ENCODE measurements around the gene H1-8. TPM values are rescaled to one million over a fixed set of nuclear protein-coding genes. Genes with fewer than 3 reads are reported as not detected.

H1-8 gene
- total and polyA plus RNA-seq, 11 donors: not detected

DNA sequence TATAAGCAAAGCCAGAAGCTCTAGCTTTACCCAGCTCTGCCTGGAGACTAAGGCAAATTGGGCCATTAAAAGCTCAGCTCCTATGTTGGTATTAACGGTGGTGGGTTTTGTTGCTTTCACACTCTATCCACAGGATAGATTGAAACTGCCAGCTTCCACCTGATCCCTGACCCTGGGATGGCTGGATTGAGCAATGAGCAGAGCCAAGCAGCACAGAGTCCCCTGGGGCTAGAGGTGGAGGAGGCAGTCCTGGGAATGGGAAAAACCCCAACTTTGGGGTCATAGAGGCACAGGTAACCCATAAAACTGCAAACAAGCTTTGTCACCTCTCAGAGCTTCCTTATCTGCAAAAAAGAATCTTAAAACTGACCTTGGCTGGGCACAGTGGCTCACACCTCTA is 7.9 kb upstream of the H1-8 start:
- WGBS, 4 donors: 87 to 100% (median 91%) methylated on average over 1 of the region's 1 CpG
- H3K36me3 ChIP-seq: no peaks in the 10 kb centered on the region
- H3K27ac ChIP-seq: no peak overlapping the region
- TF ChIP-seq, protein P1, sequence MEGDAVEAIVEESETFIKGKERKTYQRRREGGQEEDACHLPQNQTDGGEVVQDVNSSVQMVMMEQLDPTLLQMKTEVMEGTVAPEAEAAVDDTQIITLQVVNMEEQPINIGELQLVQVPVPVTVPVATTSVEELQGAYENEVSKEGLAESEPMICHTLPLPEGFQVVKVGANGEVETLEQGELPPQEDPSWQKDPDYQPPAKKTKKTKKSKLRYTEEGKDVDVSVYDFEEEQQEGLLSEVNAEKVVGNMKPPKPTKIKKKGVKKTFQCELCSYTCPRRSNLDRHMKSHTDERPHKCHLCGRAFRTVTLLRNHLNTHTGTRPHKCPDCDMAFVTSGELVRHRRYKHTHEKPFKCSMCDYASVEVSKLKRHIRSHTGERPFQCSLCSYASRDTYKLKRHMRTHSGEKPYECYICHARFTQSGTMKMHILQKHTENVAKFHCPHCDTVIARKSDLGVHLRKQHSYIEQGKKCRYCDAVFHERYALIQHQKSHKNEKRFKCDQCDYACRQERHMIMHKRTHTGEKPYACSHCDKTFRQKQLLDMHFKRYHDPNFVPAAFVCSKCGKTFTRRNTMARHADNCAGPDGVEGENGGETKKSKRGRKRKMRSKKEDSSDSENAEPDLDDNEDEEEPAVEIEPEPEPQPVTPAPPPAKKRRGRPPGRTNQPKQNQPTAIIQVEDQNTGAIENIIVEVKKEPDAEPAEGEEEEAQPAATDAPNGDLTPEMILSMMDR (IDR thresholded peaks at IDR 0.05): no peak
- TF ChIP-seq POLR2A (IDR thresholded peaks at IDR 0.05): no peak
- H3K4me3 ChIP-seq: no peak overlapping the region
- H3K4me1 ChIP-seq: peaks cover 0 to 4% (median under 1%) of the 10 kb centered on the region in 12 donors
- DNase-seq (no peak), ATAC-seq (no peak)
- no peaks in the 10 kb centered on the region for H3K9me3 ChIP-seq
- H3K27me3 ChIP-seq: no peaks in the 10 kb centered on the region
- intact Hi-C loops (cut with DNase I): no loop called here

DNA sequence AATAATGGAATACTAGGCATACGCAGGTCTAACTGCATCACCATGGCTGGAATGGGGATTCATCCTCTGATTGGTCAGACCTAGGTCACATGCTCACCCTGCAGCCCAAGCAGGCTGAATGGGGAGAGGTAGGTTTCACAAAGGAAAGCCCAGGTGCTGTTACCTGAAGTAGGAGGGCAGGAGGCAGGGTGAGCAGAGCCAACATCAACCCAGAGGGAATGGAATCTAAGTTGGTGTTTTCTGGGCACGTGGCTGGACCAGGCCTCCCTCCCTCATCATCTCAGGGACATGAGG is 6.7 kb upstream of the H1-8 start:
- 75 to 83% (median 83%) methylated on average over 1 to 2 of the region's 2 CpGs for WGBS, 4 donors
- Histone ChIP-seq H3K9me3 (no peaks in the 10 kb centered on the region), H3K27ac (no peak overlapping the region), H3K36me3 (no peaks in the 10 kb centered on the region), H3K27me3 (no peaks in the 10 kb centered on the region), H3K4me1 (no peaks in the 10 kb centered on the region), H3K4me3 (no peak overlapping the region)
- no peak for ATAC-seq
- no peak for DNase-seq
- no peak for TF ChIP-seq POLR2A (IDR thresholded peaks at IDR 0.05)
- TF ChIP-seq, protein P1 (IDR thresholded peaks at IDR 0.05): no peak
- intact Hi-C loops (cut with DNase I): no loop called here

DNA sequence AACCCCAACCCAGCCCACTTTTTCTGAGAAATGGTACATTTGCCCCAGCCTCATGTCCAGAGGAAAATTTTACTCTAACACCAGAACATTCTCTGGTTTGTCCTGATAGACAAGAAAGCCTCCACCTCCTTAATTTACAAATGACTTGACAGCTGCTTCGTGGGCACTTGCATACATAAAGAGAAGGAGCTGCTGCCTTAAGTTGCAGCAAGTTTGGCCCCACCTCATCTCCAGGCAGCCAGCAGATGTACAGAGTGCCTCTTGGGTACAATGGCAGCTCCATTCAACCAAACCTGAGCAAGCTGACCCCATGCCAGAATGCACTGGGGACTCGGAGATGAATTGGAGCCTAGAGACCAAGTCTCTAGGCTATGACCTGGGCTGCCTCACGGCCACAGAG is 6.2 kb upstream of the H1-8 start:
- WGBS, 4 donors: 88 to 97% (median 90%) methylated on average over 3 of the region's 3 CpGs
- H3K36me3 ChIP-seq: no peaks in the 10 kb centered on the region
- DNase-seq: no peak

DNA sequence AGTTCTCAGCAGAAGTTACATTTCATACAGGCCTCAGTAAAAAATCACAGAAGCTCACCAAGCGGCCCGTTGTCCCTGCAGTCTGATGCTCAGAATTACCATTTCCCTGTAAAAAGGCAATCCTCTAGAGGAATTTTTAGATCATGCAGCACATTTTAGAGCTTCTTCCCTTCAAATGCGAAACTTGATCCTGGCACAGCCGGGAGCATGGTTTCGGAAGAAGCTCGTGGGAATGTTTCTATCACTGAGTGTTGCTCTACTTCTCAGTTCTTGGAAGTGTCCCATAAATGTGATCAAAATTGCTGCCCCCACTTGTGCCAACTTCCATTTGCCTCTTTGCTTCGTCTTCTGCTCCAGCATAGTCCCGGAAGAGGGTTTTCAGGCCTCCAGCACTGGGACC is 3.8 kb upstream of the H1-8 start:
- Histone ChIP-seq H3K27me3 (no peaks in the 10 kb centered on the region), H3K27ac (no peak overlapping the region), H3K4me3 (no peak overlapping the region), H3K36me3 (no peaks in the 10 kb centered on the region), H3K4me1 (no peaks in the 10 kb centered on the region), H3K9me3 (no peaks in the 10 kb centered on the region)
- intact Hi-C loops (cut with DNase I): no loop called here
- no peak for DNase-seq
- TF ChIP-seq, protein P1 (IDR thresholded peaks at IDR 0.05): no peak
- no peak for TF ChIP-seq POLR2A (IDR thresholded peaks at IDR 0.05)
- ATAC-seq: no peak
- WGBS, 4 donors: 88 to 96% (median 92%) methylated on average over 8 of the region's 8 CpGs

More for the DNA sequence above, 6.2 kb upstream of the H1-8 start:
- H3K27ac ChIP-seq: no peak overlapping the region
- no peak for ATAC-seq
- no peaks in the 10 kb centered on the region for H3K27me3 ChIP-seq
- no peaks in the 10 kb centered on the region for H3K9me3 ChIP-seq
- no peaks in the 10 kb centered on the region for H3K4me1 ChIP-seq
- no peak overlapping the region for H3K4me3 ChIP-seq
- intact Hi-C loops (cut with DNase I): no loop called here
- TF ChIP-seq POLR2A (IDR thresholded peaks at IDR 0.05): no peak
- TF ChIP-seq, protein P1 (IDR thresholded peaks at IDR 0.05): no peak

Measured in heart left ventricle (tissue), 16 donors.